Prostate gland (tissue), 2 donors: ENCODE results near the gene TCF7L1.

ENCODE experiments used
- CTCF ChIP-seq, 4 experiments: fragments of 200-600 bp in 2 of 4; fragments of 450-650 bp in 2 of 4; sonication (generic) in 2 of 4; IDR thresholded peaks; 1 replicate in 3 of 4; 2 replicates in 1 of 4; pipeline ENCODE4 v1.5.1; 2016 to 2019; ENCODE audit warnings: antibody characterized with exemption in 4 of 4, mild to moderate bottlenecking in 2 of 4, moderate library complexity in 2 of 4
- POLR2A ChIP-seq: fragments of 450-650 bp; IDR thresholded peaks from one replicate; pipeline ENCODE4 v1.6.1; 2016; ENCODE audit warnings: antibody characterized with exemption, mild to moderate bottlenecking

- TF ChIP-seq CTCF (IDR thresholded peaks at IDR 0.05) (no peak), POLR2A (no peak)
These were observed 224.5 kb downstream of the TCF7L1 start for GRCh38 chr2:85357736-85358135.
